Liver (tissue), 9 donors: Measurements from ENCODE around the gene RINL. TPM values are rescaled to one million over a fixed set of nuclear protein-coding genes. Genes with fewer than 3 reads are reported as not detected.

ENCODE experiments used
- DNase-seq: peaks from one replicate; pipeline ENCODE4 v3.0.0-alpha.2; 2017; ENCODE audit warnings: low spot score
- H3K27ac ChIP-seq, 2 donors: one replicate each; pipeline ENCODE4 v1.7.0; 2013; ENCODE audit warnings: inconsistent platforms in 2 of 2, low read length in 2 of 2, control low read depth in 1 of 2, low read depth in 1 of 2, mild to moderate bottlenecking in 1 of 2
- H3K27me3 ChIP-seq, 4 donors: one replicate each; pipeline versions ENCODE4 v1.6.1 to v1.7.0; 2013; ENCODE audit warnings: low read length in 3 of 4, inconsistent platforms in 1 of 4, mild to moderate bottlenecking in 1 of 4, moderate library complexity in 1 of 4; ENCODE audit not compliant: control insufficient read depth in 4 of 4, insufficient read depth in 4 of 4
- H3K36me3 ChIP-seq, 4 donors: one replicate each; pipeline versions ENCODE4 v1.6.1 to v1.7.0; 2013; ENCODE audit warnings: low read length in 3 of 4, mild to moderate bottlenecking in 3 of 4, low read depth in 1 of 4, moderate library complexity in 1 of 4; ENCODE audit not compliant: control insufficient read depth in 4 of 4, insufficient read depth in 3 of 4
- H3K4me1 ChIP-seq, 4 donors: one replicate each; pipeline versions ENCODE4 v1.6.1 to v1.7.0; 2013; ENCODE audit warnings: low read length in 3 of 4, mild to moderate bottlenecking in 3 of 4, moderate library complexity in 1 of 4; ENCODE audit not compliant: control insufficient read depth in 4 of 4, insufficient read depth in 4 of 4
- H3K4me3 ChIP-seq, 3 donors: one replicate each; pipeline versions ENCODE4 v1.6.1 to v1.7.0; 2013; ENCODE audit warnings: low read length in 3 of 3, control low read depth in 1 of 3, low read depth in 1 of 3, mild to moderate bottlenecking in 1 of 3
- H3K9ac ChIP-seq, 2 donors: one replicate each; pipeline ENCODE4 v1.7.0; 2013; ENCODE audit warnings: low read length in 2 of 2, mild to moderate bottlenecking in 2 of 2, moderate library complexity in 2 of 2, control low read depth in 1 of 2, low read depth in 1 of 2
- H3K9me3 ChIP-seq, 4 donors: one replicate each; pipeline versions ENCODE4 v1.6.1 to v1.7.0; 2013; ENCODE audit warnings: low read length in 3 of 4; ENCODE audit not compliant: control insufficient read depth in 4 of 4
- CTCF ChIP-seq: fragments of 150-350 bp; IDR thresholded peaks from 2 replicates; pipeline ENCODE4 v1.5.1; 2017; ENCODE audit warnings: improper control_type of control experiment, low read depth, low read length; ENCODE audit not compliant: missing input control
- EGR1 ChIP-seq, 2 donors: IDR thresholded peaks; 2 replicates each; pipeline ENCODE4 v1.6.1; 2016 to 2018; ENCODE audit warnings: antibody characterized with exemption in 2 of 2, low read depth in 2 of 2
- FOXA1 ChIP-seq: IDR thresholded peaks from 2 replicates; pipeline ENCODE4 v1.6.1; 2016; ENCODE audit warnings: antibody characterized with exemption
- HNF4G ChIP-seq: IDR thresholded peaks from 2 replicates; pipeline ENCODE4 v1.6.1; 2016; ENCODE audit warnings: antibody characterized with exemption
- JUND ChIP-seq, 2 donors: IDR thresholded peaks; 2 replicates each; pipeline ENCODE4 v1.6.1; 2016; ENCODE audit warnings: antibody characterized with exemption in 2 of 2
- MAX ChIP-seq: IDR thresholded peaks from 2 replicates; pipeline ENCODE4 v1.6.1; 2016; ENCODE audit warnings: antibody characterized with exemption
- NR2F2 ChIP-seq: IDR thresholded peaks from 2 replicates; pipeline ENCODE4 v1.6.1; 2016; ENCODE audit warnings: antibody characterized with exemption
- RAD21 ChIP-seq, 2 donors: IDR thresholded peaks; 2 replicates each; pipeline ENCODE4 v1.6.1; 2016; ENCODE audit warnings: antibody characterized with exemption in 2 of 2, mild to moderate bottlenecking in 2 of 2
- REST ChIP-seq: IDR thresholded peaks from 2 replicates; pipeline ENCODE4 v1.6.1; 2016; ENCODE audit warnings: antibody characterized with exemption, mild to moderate bottlenecking
- RXRA ChIP-seq, 2 donors: IDR thresholded peaks; 2 replicates each; pipeline ENCODE4 v1.6.1; 2017 to 2018; ENCODE audit warnings: antibody characterized with exemption in 2 of 2, mild to moderate bottlenecking in 1 of 2
- SP1 ChIP-seq: IDR thresholded peaks from 2 replicates; pipeline ENCODE4 v1.6.1; 2018; ENCODE audit warnings: antibody characterized with exemption, mild to moderate bottlenecking
- TAF1 ChIP-seq: conservative IDR thresholded peaks from 2 replicates; pipeline ENCODE4 v1.6.1; 2016; ENCODE audit warnings: antibody characterized with exemption, mild to moderate bottlenecking
- YY1 ChIP-seq: IDR thresholded peaks from 2 replicates; pipeline ENCODE4 v1.6.1; 2016; ENCODE audit warnings: antibody characterized with exemption, mild to moderate bottlenecking
- ZBTB33 ChIP-seq: IDR thresholded peaks from 2 replicates; pipeline ENCODE4 v1.6.1; 2016; ENCODE audit warnings: antibody characterized with exemption
- WGBS: extraction: QIAGEN DNeasy Blood & Tissue Kit; methylation state at CpG from one replicate; pipeline ENCODE4 v1.1.7; 2013; 5-methylcytosine and 5-hydroxymethylcytosine counted together
- polyA plus RNA-seq, 2 donors: library from polyadenylated mRNA; stranded (reverse) in 1 of 2; unstranded in 1 of 2; fragments of 200-250 nt in 1 of 2; fragments of >200 nt in 1 of 2; fragmentation: Nextera tagmentation in 1 of 2; extraction: Ambion mirVana in 1 of 2; gene quantifications; one replicate each; pipeline versions ENCODE4 v1.2.1 to v1.2.3, GENCODE V29; 2013 to 2015
- total RNA-seq, 2 donors: library from RNA; depleted of rRNA; stranded (reverse); fragments of >200 nt; gene quantifications; one replicate each; pipeline ENCODE4 v1.2.3, GENCODE V29; 2014
- donor health status: healthy.
- donor health status: healthy.
- donor health status: healthy.
- donor health status: healthy.
- donor health status: healthy.

Gene RINL
- total and polyA plus RNA-seq, 4 donors: 4.9 to 8.7 (median 5.5) TPM

- TF ChIP-seq ZBTB33: no peak
Observed at GRCh38 chr19:38919837-38920601, 41.9 kb upstream of the RINL start (continued).

GRCh38 chr19:38918526-38918925, 40.5 kb upstream of the RINL start:
- Histone ChIP-seq H3K27me3 (no peaks in the 10 kb centered on the region), H3K36me3 (peaks cover 0 to 15% (median 2%) of the 10 kb centered on the region in 4 donors), H3K9ac (no peak overlapping the region), H3K27ac (no peak overlapping the region), H3K4me1 (no peaks in the 10 kb centered on the region), H3K9me3 (no peaks in the 10 kb centered on the region), H3K4me3 (no peak overlapping the region)
- DNase-seq: no peak
- WGBS: 94% methylated on average over 10 of the region's 10 CpGs
- TF ChIP-seq ZBTB33 (no peak), SP1 (no peak), RXRA (IDR thresholded peaks at IDR 0.05) (no peak), NR2F2 (no peak), YY1 (no peak), FOXA1 (no peak), EGR1 (IDR thresholded peaks at IDR 0.05; ENCODE audit: low read depth in 2 of 2) (no peak), HNF4G (no peak), TAF1 (no peak), JUND (IDR thresholded peaks at IDR 0.05) (no peak), REST (no peak), CTCF (no peak), MAX (no peak), RAD21 (IDR thresholded peaks at IDR 0.05) (no peak)
